SH-SY5Y (cell line): ENCODE results near the gene MRPL23.

Experiments
- GATA2 ChIP-seq: IDR thresholded peaks from 2 replicates; pipeline ENCODE4 v1.6.1; 2011; ENCODE audit warnings: mild to moderate bottlenecking, low read depth, low read length
- GATA3 ChIP-seq: IDR thresholded peaks from 2 replicates; pipeline ENCODE4 v1.6.1; 2011; ENCODE audit warnings: low read depth, mild to moderate bottlenecking, low read length, moderate library complexity

MRPL23 gene

DNA sequence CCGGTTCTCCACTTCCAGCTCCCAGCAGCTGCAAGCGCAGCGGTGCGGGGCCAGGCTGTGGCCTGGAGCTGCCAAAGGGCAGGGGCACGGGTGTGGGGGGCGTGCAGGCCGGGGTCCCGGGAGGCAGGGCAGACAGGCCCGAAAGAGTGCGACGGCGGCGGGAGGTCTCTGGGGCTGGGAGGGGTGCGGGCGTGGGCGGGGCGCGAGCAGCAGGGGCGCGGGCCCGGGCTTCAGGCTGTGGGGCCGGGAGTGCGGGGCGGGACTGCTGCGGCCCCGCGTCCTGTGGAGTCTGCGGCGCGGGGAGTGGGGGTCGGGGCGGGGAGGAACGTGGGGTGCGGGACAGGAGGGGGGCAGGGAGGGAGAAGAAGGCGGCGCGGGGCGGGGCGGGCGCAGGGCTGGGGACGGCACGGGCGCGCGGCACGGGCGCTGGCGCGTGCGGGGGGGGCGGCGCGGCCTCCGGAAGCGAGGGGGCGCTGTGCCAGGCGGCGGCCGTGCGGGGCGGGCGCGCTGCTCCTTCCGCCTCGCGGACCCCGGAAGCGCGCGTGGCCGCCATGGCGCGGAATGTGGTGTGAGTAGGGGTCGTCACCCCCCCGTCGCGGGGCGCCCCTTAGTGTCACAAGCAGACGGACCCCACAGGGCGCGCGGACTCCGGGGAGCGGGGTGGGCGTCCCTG lies at the start of gene MRPL23:
Gene MRPL23 (plus strand): TSS at position 521 of the 673 bp plus-strand sequence. CDS start 31 bp downstream, at position 552.
- TF ChIP-seq GATA3, result no peak
- no peak for TF ChIP-seq GATA2

DNA sequence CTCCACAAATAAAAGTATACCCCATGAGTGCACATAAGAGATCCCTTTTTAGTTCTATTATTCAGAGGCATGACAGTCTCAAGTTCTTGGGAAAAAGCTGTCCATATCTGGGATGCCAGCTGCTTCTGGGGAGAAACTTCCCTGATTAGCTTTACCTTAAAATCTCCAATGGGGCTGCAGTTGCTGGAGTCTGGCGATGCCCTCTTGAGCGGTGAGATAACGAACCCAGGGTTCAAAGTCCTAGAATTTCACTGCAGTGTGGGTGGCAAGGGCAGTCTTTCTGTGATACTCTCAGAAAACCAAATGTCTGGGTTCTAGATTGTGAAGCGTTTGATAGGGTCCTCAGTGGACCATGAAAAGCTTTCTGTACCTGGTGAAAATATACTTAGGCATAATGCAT lies 48.0 kb upstream of the MRPL23 start:
- TF ChIP-seq GATA2 (no peak), GATA3 (no peak)

DNA sequence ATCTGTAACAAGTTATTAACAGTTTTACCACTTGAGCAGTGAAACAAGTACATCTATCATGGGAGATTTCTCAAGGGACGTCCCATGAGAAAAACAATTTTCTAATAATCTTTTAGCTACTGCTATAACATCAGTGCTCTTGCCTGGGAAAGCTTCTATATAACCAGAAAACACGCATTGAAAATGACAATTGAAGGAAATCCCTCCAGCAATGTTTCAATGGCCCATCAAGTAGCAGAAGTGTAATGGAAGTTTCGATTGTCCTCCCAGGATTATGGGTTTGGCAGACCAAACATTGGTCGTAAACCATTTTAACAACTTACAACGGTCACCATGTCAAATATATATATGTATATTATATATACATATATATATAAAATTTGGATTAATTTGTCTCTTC lies 47.4 kb upstream of the MRPL23 start:
- TF ChIP-seq GATA3 (no peak), GATA2 (no peak)

DNA sequence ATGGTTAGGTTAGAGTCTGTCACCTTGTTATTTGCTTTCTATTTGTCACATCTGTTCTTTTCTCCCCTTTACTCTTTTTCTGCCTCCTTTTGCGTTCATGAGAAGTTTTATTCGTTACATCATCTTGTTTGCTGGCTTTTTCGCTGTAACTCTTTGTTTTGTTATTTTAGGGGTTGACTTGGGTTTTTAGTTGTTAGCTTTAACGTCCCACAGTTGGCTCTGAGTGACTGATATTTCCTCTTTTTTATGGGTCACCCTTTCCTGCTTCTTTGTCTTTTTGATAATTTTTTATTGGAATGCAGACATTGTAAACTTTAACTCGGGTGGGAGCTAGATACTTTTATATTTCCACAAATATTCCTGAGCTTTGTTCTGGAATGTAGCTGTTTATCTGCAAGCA lies 41.0 kb upstream of the MRPL23 start:
- TF ChIP-seq GATA3, result no peak
- TF ChIP-seq GATA2, result no peak

DNA sequence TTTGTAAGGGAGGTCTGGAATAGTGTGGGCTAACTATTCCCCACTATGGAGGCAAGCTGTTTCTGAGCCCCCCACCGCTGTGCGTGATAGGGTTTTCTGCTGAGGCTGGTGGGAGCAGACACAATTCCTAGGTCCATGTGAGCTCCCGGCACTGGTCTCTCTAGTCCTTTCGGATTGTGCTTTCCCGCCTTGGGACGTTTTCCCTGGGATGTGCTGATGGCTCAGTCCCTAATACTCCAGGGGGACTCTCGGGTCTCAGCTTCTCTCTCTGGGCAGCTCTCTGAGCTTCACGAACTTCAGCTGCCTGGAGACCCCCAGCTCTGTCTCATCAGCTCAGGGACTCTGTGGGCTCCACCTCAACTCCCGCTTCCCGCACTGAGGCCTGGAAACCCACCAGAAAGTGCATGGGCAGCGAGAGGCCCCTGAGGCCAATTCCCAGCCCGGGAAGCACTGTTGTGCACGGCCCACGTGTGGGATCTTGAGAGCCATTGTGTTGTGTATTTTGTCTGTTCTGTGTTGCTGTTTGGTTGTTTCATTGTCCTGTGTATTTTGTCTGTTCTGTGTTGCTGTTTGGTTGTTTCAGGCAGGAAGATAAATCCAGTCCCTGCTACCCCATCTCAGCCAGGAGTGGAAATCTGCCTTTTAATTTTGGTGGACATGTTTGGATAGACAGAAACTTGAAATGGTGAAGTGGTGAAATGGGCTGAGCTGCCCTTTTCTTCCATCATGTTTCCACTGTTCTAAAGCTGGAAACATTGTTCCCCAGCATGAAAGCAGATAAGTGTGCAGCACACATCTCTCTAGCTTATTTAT lies 40.3 kb upstream of the MRPL23 start:
- TF ChIP-seq GATA3, result no peak
- no peak for TF ChIP-seq GATA2

DNA sequence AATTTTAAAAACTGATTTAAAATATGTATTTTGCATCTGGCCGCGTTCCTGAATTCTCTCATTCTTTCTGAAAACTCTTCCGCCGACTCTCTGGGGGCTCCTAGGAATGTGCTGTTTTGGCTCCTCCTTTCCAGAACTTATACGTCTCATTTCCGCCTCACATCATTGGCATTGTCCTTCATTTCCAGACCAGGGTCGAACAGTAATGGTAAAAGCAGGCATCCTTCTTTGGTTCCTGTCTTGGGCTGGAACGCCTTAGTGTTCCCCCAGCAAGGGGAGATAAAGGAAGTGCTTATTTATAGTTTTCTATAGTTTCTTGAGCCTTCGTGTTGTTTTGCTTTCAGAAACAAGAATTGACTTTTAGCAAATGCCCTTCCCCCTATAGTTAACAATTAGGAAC lies 38.5 kb upstream of the MRPL23 start:
- TF ChIP-seq GATA3, result no peak
- TF ChIP-seq GATA2, result no peak

DNA sequence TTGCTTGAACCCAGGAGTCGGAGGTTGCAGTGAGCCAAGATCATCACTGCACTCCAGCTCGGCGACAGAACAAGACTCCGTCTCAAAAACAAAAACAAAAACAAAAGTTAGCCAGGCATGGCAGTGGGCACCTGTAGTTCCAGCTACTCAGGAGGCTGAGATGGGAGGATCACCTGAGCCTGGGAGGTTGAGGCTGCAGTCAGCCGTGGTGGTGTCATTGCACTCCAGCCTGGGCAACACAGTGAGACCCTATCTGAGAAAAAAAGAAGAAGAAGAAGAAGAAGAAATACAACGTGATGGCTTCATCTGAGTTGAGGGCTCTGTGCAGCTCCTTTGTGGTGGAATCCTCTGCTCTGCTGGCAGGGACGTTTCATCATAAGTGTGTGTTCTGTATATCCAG lies 37.6 kb upstream of the MRPL23 start:
- TF ChIP-seq GATA3 (no peak), GATA2 (no peak)

DNA sequence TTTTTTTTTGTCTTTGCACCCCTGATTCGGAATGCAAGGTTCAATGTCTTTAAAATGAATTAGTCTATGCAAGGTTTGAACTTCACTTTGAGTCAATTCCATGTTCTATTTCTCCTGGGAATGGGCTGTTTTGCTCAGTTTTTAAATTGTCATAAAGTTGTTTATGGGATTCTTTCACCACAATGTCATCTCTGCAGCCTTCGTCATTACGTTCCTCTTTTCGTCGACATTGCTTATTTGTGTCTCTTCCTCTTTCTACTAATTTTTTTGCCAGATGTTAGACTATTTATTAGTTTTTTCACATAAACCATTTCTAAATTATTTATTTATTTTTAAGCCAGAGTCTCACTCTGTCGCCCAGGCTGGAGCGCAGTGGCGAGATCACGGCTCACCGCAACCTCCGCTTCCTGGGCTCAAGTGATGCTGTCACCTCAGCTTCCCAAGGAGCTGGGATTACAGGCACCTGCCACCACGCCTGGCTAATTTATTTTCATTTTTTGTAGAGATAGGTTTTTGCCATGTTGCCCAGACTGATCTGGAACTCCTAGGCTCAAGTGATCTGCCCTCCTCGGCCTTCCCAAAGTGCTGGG lies 34.7 kb upstream of the MRPL23 start:
- no peak for TF ChIP-seq GATA3
- no peak for TF ChIP-seq GATA2

DNA sequence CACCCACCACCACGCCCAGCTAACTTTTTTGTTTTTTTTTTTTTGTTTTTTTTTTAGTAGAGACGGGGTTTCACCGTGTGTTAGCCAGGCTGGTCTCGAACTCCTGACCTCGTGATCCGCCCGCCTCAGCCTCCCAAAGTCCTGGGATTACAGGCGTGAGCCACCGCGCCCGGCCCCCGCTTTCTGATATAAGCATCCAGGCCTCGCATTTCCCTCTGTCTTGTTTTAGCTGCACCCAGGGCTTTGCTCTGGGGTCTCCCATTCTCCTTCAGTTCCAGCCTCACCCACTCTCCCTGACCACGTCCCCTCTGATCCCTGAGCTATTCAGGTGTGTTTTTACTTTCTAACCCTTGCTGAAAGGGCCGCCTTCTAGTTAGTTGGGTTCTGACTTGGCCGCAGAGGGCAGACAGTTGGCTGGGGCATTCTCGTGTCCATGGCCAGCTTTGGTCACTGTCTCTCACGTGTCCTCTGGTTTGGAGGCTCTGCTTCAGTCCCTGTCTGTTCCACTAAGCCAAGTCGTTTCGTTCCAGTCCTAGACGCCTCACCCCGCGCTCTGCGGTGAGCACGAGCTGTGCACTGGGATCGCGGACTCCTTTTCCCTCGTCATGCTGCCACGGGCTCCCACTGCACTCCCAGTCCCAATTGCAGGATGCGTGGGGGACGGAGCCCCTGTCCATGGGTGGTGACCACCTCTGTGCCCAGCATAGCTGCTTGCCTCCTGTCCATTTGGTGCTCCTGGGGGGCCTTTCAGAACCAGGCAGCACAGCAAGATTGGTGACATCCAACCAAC lies 33.7 kb upstream of the MRPL23 start:
- no peak for TF ChIP-seq GATA3
- TF ChIP-seq GATA2, result no peak

DNA sequence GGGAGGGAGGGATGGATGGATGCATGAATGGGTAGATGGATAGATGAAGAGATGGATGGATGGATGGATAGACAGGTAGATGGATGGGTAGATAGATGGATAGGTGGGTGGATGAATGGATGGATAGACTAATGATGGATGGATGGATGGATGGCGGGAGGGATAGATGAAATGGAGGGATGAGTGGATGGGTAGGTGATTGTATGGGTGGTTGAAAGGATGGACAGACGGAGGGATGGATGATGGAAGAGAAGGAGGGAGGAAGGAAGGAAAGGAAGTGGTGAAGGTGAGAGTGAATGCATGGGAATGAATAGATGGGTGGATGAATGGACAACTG lies 31.4 kb upstream of the MRPL23 start:
- TF ChIP-seq GATA2, result no peak
- no peak for TF ChIP-seq GATA3

DNA sequence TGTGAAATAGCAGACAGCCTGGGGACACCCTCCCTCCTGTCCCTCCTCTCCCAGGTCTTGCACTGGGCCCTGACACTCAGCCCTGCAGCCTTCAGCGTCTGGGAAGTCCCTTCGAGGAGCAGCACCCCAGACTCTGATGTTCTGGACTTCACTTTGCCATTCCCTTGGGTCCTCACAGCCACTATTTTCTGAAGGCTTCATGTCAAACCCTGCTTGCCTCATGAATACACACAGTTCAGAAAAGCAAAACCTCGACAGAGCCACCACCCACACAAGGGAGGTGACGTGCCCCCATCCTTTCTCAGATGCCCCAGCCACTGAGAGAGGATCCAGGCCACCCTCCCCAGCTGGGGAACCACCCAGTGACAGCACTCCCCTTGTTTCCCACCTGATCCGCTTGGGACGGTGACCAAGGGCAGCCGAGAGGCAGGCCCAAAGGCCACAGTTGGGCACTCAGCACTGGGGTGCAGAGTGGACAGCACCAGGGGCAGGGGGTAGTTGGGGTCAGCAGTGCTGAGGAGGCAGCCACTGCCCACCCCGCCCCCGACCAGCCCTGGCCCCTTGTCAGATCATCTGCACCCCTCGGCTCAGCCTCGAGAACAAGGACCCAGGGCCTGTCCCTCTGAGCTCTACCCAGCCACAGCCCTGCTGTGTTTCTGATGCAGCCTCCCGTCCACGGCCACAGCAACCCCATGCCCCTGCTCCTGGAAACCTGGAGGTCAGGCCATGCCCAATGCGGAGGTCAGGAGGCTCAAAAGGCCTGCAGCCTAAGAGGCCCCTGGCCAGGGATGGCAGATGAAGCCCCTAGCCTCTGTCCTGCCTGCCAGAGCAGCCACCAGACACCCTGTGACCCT lies 30.8 kb upstream of the MRPL23 start:
- TF ChIP-seq GATA3 (no peak), GATA2 (no peak)

DNA sequence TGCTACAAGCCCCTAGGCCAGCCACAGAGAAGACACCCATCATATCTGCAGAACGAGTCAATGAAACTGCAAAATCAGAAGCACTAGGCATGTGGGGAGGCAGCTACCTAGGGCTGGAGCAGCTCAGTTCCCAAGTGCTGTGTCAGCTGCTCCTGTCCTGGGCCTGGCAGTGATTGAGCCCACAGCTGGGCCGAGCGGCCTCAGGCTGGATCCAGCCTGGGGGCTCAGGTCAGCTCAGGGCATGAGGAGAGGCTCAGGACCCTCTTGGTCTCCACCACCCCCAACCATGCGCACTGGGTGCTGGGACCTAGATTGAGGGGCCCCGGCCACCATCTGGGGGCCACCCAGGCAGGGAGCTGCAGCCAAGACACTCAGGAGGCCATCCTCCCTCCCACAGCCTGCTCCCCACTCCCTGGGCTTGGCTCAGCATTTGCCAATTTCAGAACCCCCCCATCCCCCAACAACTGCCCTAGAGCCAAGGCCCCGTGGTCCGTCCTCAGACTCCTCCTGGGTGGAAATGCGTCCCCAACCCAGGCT lies 30.1 kb upstream of the MRPL23 start:
- TF ChIP-seq GATA3 (no peak), GATA2 (no peak)
